ENCODE data around the gene TBC1D30. TPM values are rescaled to one million over a fixed set of nuclear protein-coding genes. Genes with fewer than 3 reads are reported as not detected.

TBC1D30 gene
- total RNA-seq, 4 donors from 2014 or later = 0.35 to 6.7 (median 2.5) TPM

DNA sequence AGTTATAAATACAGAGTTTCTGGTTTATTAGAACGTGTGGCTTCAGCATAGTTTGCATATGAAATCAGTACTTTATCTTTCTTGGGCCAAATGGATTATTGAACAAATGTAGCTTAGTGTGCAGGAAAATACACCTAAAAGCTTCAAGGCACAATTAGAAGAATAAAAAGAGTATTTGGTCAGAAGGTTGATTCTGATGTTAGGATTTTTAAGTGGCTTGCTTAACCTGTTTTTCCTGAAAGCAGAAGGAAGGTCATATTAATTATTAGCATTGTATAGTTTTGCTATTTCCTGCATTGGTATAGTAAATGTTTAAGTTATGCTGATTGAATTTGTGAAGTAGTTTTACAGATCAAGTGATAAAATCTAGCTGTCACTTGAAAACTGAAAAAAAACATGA is 34.3 kb upstream of the TBC1D30 start:
- no peak overlapping the region for H3K27ac ChIP-seq
- no peaks in the 10 kb centered on the region for H3K9me3 ChIP-seq
- H3K4me3 ChIP-seq = no peak overlapping the region
- no peak for ATAC-seq
- no peaks in the 10 kb centered on the region for H3K36me3 ChIP-seq
- peaks cover 29% of the 10 kb centered on the region for H3K27me3 ChIP-seq
- TF ChIP-seq CTCF (IDR thresholded peaks at IDR 0.05) (no peak), POLR2AphosphoS5 (IDR thresholded peaks at IDR 0.05) (no peak), EP300 (IDR thresholded peaks at IDR 0.05) (no peak), POLR2A (IDR thresholded peaks at IDR 0.05) (no peak)
- no peaks in the 10 kb centered on the region for H3K4me1 ChIP-seq
- WGBS, 2 donors (ENCODE audit: low coverage in 1 of 2) = 54 to 68% methylated on average over 1 of the region's 1 CpG

GRCh38 chr12:64791036-64791435 is 33.4 kb upstream of the TBC1D30 start:
- Histone ChIP-seq H3K9me3 (no peaks in the 10 kb centered on the region), H3K36me3 (no peaks in the 10 kb centered on the region), H3K4me1 (no peaks in the 10 kb centered on the region), H3K27me3 (peaks cover 20% of the 10 kb centered on the region), H3K4me3 (no peak overlapping the region), H3K27ac (no peak overlapping the region)
- TF ChIP-seq POLR2A (IDR thresholded peaks at IDR 0.05) (no peak), CTCF (IDR thresholded peaks at IDR 0.05) (no peak), POLR2AphosphoS5 (IDR thresholded peaks at IDR 0.05) (no peak), EP300 (IDR thresholded peaks at IDR 0.05) (no peak)
- ATAC-seq = no peak

GRCh38 chr12:64792128-64792527 is 32.3 kb upstream of the TBC1D30 start:
- no peak for TF ChIP-seq CTCF (IDR thresholded peaks at IDR 0.05)
- no peak for TF ChIP-seq EP300 (IDR thresholded peaks at IDR 0.05)
- TF ChIP-seq POLR2A (IDR thresholded peaks at IDR 0.05) = no peak
- TF ChIP-seq POLR2AphosphoS5 (IDR thresholded peaks at IDR 0.05) = no peak
- Histone ChIP-seq H3K9me3 (no peaks in the 10 kb centered on the region), H3K36me3 (no peaks in the 10 kb centered on the region), H3K4me3 (no peak overlapping the region), H3K27ac (no peak overlapping the region), H3K27me3 (peaks cover 11% of the 10 kb centered on the region), H3K4me1 (no peaks in the 10 kb centered on the region)
- WGBS, 2 donors (ENCODE audit: low coverage in 1 of 2) = 69 to 88% methylated on average over 1 of the region's 1 CpG
- ATAC-seq = no peak

DNA sequence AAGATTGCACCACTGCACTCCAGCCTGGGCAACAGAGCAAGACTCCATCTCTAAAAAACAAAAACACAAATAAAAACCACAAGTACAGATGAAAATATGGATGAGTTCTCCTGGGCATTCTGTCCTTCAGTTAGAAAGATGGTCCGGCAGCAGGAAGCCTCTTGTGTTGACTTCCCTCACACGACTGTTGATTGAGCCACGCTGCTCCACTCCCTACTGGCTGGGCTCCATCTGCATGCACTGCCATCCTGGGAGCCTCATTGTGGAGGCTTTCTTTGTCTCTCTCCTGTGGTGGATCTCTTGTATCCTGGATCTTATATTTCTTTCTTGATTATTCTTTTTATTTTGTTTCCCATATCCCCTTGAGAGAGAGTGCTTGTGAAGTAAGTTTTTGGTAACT is 30.8 kb upstream of the TBC1D30 start:
- ATAC-seq = no peak
- Histone ChIP-seq H3K36me3 (no peaks in the 10 kb centered on the region), H3K4me1 (no peaks in the 10 kb centered on the region), H3K27ac (no peak overlapping the region), H3K9me3 (no peaks in the 10 kb centered on the region), H3K4me3 (no peak overlapping the region), H3K27me3 (no peaks in the 10 kb centered on the region)
- no peak for TF ChIP-seq POLR2A (IDR thresholded peaks at IDR 0.05)
- no peak for TF ChIP-seq EP300 (IDR thresholded peaks at IDR 0.05)
- no peak for TF ChIP-seq CTCF (IDR thresholded peaks at IDR 0.05)
- TF ChIP-seq POLR2AphosphoS5 (IDR thresholded peaks at IDR 0.05) = no peak
- WGBS, 2 donors (ENCODE audit: low coverage in 1 of 2) = 74 to 75% methylated on average over 2 to 3 of the region's 3 CpGs

- no peak overlapping the region for H3K4me3 ChIP-seq
Observed at GRCh38 chr12:64794305-64794704, 30.1 kb upstream of the TBC1D30 start.

More at GRCh38 chr12:64794305-64794704, 30.1 kb upstream of the TBC1D30 start:
- WGBS, 2 donors (ENCODE audit: low coverage in 1 of 2) = 54 to 60% methylated on average over 3 of the region's 3 CpGs
- Histone ChIP-seq H3K27me3 (no peaks in the 10 kb centered on the region), H3K27ac (no peak overlapping the region), H3K4me1 (no peaks in the 10 kb centered on the region), H3K36me3 (no peaks in the 10 kb centered on the region), H3K9me3 (no peaks in the 10 kb centered on the region)
- TF ChIP-seq EP300 (IDR thresholded peaks at IDR 0.05) (no peak), CTCF (IDR thresholded peaks at IDR 0.05) (no peak), POLR2A (IDR thresholded peaks at IDR 0.05) (no peak), POLR2AphosphoS5 (IDR thresholded peaks at IDR 0.05) (no peak)
- ATAC-seq = no peak

All from gastroesophageal sphincter (tissue), 4 donors.